Measurements from ENCODE around the gene ATP6V0A1.
A peak's percentile ranks its signal among the peaks of the same experiment; 100 is the strongest.
"Not testable (repeated sequence)": the region's sequence is repeated elsewhere in the genome, so short reads cannot be mapped to it uniquely, and the experiment has no call there.

The ATP6V0A1 gene

DNA sequence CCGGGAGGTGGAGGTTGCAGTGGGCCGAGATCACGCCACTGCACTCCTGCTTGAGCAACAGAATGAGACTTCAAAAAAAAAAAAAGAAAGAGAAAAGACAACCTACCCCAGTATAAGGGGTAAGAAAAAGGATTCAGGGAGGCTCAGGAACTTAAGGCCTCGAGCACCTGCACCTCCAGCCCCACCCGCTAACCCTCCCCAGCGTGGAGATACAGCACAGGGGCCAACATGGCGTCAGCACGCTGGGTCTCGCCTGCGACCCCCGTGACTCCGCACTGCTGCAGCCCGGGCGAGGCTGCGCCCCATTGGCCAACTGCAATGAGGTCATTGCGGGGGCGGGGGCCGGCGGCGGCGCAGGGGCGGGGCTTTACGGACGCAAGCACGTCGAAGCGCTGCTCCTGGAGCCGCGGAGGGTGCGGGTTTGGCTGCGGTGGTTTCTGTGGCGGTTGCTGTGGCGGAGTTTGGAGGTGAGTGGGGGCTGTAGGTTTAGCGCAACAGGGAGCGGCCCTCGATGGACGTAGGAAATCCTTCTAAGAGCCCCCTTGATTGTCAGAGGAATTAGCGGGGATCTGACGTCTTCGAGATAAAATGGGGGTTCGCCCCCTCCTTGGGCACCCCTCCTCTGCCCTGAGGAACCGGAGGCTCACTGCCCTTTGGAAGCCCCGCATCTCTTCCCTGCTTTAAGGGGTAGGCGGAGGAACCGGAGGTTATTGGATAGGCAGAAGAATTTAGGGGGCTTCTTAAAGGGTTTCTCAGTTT lies at the start of gene ATP6V0A1:
Gene ATP6V0A1 (plus strand): TSS at position 382 of the 759 bp plus-strand sequence. CDS start 2,017 bp downstream, outside the sequence.
- peak; percentile 78 for DNase-seq (ENCODE audit: low read depth in 2 of 2, low spot score in 1 of 2)

DNA sequence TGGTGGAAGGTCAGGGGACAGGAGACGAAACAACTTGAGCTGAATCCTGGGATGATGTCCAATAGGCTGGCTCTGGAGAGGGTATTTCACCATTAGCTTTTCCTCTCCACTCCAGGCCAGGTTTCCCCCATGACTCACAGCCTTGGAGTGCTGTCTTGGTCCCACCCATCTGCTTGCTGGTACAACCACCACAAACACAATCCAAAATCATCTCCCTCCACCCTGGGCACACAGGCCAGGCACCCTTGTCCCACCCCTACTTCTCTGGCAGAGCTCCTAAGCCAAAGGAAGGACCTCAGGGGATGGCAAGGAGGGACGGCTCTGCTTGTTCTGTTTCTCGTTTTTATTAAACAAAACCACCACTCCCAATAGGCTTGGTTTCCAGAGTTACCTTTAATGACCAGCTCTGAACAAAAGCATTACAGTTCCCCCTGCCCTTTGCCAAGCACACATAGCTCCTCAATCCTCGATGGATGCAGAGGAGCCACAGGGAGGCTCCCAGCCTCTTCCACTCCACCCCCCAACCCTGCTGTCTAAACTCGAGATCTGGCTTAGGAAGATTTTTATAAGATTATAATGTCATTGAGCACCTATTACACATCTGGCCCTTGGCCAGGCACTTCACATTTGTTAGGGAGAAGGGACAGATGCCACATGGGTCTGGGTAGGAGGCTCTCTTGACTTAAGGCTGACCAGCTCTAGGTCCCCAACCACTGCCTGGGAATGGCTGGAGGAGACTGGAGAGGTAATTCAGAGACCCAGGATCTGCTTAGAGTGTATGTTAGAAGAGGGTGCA lies 49.0 kb upstream of the ATP6V0A1 start:
- DNase-seq (ENCODE audit: low read depth in 2 of 2, low spot score in 1 of 2) = no peak

DNA sequence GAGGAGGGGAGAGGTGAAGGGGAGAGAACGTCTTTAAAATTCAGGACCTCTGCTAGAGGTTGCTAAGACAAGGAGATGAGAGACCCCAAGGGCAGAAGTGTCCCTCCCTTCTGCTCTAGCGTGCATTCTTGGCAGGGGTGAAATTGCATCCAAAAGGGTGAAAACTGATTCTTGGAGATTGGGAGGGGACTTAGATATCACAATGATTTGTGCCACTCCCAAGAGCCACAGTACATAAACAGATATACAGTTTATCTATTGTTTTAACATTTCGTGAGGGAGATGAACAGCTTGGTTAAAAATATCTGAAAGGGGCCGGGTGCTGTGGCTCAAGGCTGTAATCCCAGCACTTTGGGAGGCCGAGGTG lies 48.4 kb upstream of the ATP6V0A1 start:
- no peak for DNase-seq (ENCODE audit: low read depth in 2 of 2, low spot score in 1 of 2)

DNA sequence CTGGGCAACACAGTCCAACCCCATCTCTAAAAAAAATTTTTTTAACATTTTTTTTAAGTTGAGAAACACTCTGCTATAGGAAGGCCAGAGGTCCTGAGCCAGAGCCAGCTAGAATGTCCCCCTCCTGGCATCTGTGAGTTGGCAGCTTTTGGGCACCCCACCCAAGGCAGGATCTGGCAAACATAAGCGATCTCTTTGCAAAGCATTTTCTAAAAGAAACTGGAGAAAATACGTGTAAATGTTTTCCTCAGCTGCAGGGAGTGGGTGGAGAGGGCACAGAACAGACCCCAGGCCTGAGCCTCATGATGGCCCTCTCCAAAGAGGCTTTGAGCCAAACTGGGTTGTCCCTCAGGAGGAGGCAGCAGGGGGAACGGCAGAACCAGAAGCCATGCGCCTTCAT lies 47.3 kb upstream of the ATP6V0A1 start:
- DNase-seq (ENCODE audit: low read depth in 2 of 2, low spot score in 1 of 2) = no peak

DNA sequence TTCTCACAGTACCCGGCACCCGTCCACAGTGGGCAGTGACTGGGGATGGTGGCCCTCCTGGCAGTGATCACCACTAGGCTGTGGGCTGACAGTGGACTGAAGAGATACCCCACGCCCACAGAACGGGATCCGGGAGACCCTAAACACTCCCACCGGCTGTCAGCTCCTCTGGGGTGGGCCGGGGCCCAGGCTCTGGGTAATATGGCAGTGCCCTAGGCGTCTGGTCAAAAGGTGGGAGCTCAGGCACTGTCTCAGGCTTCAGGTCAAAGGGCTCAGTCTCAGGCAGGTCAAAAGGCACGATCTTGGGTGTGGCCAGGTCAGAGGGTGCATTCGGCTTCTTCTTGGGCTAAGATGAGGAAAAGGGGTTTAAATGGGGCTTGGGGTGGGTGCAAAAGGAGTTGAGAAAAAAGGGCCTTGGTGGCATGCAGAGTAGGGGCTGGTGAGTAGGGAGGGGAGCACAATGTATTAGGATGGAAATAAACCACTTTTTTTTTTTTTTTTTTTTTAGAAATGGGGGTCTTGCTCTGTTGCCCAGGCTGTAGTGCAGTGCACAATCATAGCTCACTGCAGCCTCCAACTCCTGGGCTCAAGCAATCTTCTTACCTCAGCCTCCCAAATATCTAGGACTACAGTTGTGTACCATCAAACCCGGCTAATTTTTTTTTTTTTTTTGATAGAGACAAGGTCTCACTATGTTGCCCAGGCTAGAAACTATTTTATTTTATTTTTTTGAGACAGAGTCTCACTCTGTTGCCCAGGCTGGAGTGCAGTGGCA lies 46.6 kb upstream of the ATP6V0A1 start:
- DNase-seq (ENCODE audit: low read depth in 2 of 2, low spot score in 1 of 2) = no peak

DNA sequence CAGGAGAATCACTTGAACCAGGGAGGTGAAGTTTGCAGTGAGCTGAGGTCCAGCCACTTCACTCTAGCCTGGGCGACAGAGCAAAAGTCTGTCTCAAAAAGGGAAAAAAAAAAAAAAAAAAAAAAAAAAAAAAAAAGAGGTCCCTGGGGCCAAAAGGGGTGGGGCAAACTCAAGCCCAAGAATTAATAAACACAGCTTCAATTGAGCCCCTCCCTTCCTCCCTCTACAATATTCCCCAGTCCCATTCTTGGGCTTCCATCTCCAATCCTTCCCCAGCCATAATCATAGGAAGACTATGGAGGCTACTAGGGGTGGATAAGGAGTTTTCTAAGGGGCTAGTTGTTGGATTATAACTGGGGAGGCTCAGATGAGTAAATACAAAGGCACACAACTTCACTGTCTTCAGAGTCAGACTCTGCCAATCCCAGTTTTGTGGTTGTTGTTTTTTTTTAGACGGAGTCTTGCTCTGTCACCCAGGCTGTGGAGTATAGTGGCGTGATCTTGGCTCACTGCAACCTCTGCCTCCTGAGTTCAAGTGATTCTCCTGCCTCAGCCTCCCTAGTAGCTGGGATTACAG lies 45.1 kb upstream of the ATP6V0A1 start:
- DNase-seq (ENCODE audit: low read depth in 2 of 2, low spot score in 1 of 2) = no peak

DNA sequence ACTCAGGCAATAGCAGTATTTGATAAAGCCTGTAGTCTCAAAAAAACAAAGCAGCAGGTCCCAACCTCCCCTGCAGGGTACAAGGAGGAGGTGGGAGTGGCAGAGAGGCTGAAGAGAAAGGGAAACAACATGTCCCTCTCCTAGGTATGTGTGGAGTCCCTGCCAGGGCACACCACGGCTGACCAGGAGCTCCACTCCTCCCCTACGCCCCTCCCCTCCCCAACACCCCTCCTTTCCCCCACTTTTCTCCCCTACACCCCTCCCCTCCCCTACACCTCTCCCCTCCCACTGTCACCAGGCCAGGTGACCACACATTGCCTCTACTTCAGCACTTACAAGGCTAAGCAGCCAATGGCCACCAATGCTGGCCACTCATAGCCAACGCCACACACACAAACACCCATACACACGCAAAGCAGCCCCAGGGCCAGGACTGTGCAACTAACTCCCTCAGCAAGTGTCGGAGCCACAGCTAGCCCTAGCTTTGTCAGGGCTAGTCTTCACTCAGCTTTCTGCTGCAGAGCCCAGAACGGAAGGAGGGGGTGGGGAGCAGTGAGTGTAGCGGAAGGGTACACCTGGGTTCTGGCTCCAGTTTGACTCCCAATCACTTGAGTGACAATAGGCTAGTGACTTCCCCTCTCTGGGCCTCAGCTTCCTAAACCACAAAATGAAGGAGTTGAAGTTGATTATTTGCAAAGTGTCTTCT lies 43.8 kb upstream of the ATP6V0A1 start:
- DNase-seq (ENCODE audit: low read depth in 2 of 2, low spot score in 1 of 2) = peak; percentile 20 to 24

DNA sequence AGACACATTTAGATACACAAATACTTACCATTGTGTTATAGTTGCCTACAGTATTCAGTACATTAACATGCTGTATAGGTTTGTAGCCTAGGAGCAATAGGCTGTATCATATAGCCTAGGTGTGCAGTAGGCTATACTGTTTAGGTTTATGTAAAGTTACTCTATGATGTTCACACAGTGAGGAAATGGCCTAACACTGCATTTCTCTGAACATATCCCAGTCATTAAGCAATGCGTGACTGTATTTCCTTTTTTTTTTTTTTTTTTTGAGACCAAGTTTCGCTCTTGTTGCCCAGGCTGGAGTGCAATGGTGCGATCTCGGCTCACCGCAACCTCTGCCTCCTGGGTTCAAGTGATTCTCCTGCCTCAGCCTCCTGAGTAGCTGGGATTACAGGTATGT lies 40.7 kb upstream of the ATP6V0A1 start:
- not testable (repeated sequence) for DNase-seq (ENCODE audit: low read depth in 2 of 2, low spot score in 1 of 2)

DNA sequence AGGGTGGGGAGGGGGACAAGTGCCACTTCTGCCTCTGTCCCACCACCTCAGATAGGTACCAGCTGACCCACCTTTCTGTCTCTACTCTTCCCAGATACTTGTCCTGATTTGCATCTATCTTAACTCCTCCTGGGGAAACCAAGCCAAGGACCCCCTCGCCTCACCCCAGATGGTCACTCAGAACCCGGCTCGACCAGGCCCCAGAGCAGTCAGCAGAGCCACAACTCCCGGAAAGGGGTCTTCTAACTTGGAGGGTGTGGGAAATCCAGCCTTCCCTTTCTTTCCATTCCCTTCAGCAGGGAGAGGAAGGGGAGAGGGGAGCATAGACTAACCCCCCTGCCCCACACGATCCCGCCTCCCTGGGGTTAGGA lies 37.6 kb upstream of the ATP6V0A1 start:
- no peak for DNase-seq (ENCODE audit: low read depth in 2 of 2, low spot score in 1 of 2)

DNA sequence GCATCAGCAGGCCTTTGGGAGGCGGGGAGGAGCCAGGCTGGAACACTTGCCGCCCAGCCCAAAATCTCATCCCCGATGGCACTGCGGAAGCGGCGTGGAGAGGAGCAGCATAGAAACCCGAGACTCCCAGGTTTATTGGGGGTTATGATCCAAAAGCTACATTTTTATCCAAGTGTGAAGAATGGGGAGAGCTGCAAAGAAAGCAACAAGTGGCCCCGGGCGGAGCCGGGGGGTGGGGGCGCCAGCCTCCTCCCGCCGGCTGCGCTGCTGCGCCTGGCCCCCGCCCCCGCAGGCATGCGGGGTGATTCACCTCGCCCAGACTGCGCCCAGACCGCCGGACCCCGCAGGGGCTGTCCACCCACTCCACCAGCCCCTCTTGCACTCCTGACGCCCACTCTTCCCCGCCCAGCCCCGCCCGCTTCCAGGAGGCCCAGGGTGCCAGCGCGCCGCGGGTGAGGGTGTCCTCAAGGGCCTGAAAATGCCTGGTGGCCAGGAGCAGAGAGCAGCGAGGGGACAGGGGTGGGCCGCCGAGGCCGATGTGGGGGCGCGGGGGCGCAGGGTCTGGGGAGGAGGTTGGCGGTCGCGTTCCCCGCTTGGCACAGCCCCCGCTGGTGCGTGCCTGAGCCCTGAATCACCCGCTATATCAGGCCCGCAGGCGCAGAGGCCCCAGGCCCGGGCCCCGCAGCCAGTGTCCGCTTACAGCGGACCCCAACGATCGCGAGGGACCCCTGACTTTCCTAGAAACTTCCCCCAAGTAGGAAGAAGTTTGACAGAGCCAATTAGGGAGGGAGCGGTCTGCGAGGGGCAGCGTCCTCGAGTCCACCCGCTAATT lies 37.0 kb upstream of the ATP6V0A1 start:
- DNase-seq (ENCODE audit: low read depth in 2 of 2, low spot score in 1 of 2) = peak in 1 of 2 donors; percentile 12

DNA sequence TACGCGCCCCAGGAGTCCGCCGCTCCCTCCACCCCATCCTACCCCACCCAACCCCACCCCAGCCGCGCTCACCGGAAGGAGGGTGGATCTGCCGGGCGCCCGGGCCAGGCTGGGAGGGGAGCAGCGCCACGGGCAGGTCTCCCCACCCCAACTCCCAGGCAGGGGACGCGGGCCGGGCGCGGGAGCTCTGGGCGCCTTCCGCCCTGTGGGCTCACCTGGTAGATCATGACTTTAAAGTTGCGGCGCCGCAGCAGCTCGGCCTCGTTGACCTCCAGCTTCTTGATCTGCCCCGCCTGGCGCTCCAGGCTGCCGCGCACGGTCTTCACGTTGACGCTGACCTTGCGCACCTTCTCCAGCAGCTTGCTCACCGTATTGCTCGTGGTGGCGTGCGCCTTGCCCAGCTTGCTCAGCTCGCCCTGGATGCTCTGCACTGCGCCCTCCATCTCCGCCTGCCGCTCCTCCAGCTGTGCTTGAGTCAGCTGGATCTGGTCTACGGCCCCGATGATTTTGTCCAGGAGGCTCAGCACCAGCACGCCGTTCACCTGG lies 36.2 kb upstream of the ATP6V0A1 start:
- no peak for DNase-seq (ENCODE audit: low read depth in 2 of 2, low spot score in 1 of 2)

DNA sequence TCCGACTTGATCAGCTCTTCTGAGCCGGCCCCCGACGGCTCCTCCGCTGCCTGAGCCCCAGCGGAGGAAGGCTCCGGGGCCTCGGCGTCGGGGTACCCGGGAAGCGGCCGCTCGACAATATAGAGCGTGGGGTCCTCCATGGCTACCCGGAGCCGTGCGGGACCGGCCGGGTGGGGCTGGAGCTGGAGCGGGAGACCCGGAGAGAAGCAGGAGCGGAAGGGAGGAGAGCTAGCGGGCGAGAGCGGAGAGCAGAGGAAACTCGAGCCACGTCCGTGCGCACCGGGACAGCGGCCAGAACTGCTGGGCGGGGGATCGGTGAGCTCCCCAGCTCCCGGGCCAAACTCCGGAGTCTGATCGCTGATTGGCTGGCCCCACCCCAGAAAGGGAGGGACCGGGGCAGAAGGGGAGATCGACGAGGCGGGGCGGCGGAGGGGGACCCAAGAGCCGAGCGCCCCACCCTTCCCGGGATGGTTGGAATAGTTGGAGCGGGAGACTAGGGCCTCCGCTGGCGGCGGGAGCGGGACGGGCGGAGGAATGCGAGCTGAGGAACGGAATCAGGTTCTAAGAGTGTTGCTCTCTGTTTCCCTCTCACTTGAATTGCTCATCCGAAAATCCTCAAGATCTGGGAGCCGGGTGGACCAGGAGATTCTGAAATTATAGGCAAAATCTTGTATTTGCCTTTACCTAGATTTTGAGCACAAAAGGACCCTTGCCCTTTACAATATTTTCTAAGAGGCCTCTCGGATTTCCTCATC lies 35.5 kb upstream of the ATP6V0A1 start, which contains the start of gene CAVIN1:
Gene CAVIN1 (minus strand): TSS at position 299 of the 755 bp plus-strand sequence. CDS start 159 bp downstream, at position 140.
- no peak for DNase-seq (ENCODE audit: low read depth in 2 of 2, low spot score in 1 of 2)

DNA sequence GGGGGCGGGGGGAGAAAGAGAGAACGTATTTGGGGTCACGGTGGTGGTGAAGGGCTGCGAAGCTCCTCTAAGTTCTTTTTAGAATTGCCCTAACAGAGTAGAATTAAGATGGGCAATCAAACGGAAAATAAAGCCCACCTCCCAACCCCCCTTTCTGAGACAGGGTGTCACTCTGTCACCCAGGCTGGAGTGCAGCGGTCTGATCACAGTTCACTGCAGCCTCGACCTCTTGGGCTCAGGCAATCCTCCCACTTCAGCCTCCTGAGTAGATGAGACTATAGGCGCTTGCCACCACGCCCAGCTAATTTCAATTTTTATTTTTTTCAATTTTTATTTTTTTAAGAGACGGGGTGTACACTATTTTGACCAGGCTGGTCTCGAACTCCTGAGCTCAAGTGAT lies 34.9 kb upstream of the ATP6V0A1 start:
- DNase-seq (ENCODE audit: low read depth in 2 of 2, low spot score in 1 of 2) = no peak

DNA sequence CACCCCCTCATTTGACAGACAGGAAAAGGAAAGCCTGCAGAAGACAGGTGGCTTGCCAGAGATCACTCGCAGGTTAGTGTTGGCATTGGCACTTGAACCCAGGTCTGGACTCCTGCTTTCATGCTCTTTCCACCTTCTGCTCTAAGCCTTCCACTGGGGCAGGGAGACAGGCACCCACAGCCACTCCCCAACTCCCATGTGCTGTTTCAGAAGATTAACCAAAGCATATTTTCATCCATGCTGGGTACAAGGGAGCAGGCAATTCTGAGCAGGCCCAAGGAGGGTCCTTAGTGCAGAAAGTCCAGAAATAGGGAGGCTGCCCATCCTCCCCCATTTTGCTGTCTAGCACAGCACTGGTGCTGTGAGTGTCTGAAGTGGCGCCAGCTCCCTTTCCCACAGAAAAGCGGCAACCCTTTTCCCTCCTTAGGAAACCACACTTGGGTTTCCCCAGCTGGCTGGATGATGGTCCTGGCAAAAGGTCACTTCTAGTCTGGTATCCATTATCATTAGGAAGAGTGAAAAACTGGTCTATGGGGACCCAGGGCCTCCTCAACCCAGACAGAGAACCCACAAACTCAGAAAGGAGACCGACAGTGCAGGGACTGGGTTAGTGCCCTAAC lies 33.6 kb upstream of the ATP6V0A1 start:
- DNase-seq (ENCODE audit: low read depth in 2 of 2, low spot score in 1 of 2) = no peak

DNA sequence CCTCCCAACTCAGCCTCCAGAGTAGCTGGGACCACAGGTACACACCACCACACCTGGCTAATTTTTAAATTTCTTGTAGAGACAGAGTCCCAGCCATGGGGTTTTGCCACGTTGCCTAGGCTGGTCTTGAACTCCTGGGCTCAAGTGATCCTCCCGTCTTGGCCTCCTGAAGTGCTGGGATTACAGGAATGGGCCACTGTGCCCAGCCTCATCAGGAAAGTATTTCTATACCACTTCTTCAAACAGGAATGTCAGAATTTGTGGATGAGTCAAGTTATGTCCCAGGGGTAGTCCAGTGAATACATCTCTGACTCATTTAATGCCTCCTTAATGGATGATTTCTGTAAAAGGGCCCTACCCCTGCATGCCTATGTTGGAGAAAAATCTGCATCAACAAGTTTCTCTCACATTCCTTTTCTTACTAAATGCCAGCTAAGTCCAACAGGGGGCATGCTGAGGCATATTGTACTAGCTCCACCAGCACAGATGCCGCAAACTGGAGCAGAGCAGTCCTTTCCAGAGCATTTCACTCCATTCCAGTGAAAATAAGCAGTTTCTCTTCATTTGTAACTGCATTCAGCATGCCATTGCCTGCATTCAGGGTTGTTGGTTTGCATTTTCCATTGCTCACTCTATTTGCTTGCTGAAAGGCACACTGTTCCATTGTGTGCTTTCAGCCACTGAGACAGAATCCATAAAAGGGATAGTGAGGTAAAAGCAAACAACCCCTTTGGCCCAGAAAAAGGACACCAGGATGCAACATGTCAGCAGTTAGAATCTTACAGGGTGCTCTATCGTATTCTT lies 30.3 kb upstream of the ATP6V0A1 start:
- no peak for DNase-seq (ENCODE audit: low read depth in 2 of 2, low spot score in 1 of 2)

DNA sequence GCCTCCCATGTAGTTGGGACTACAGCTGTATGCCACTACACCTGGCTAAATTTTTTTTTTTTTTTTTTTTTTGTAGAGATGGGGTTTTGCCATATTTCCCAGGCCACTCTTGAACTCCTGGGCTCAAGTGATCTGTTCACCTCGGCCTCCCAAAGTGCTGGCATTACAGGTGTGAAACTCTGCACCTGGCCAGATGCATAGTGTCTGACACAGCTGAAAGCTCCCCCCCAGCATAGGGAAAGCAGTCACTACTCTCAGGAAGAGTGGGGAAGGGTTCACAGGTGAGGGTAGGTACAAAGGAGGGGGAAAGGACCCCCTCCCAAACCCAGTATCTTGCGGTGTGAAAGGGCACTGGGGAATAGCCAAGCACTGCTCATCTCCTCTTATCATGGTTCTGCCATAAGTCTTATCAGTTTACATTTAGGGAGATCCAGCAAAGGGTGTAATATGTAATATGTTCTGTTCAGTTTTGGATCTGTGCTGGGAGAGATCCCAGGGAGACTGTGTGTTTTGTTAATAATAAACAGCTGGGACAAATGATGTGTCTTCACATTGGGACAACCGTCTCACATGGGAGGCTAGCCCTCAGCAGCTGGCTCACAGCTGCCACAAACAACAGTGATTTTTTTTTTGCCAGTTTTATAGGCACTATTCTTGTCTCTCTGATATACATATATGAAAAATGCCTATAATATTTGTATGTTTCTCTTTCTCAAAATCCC lies 28.8 kb upstream of the ATP6V0A1 start:
- DNase-seq (ENCODE audit: low read depth in 2 of 2, low spot score in 1 of 2) = no peak

DNA sequence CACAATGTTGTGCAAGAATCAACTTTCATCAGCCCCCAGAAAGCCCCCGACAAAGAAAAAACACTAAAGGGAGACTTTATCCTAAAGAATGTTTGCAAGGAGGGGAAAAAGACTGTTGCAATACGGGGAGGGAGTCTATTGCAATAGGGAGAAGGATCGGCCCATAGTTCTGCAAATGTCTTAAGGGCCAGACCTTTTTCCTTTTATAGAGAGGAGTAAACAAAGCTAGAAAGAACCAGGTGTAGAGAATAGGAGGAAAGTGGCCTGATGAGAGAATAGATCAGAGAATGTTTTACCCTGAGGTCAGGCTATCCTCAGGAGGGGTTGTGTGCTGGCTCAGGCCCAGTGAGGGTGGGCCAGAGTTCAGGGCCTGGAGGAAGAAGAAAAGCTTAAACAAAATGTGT lies 26.9 kb upstream of the ATP6V0A1 start:
- no peak for DNase-seq (ENCODE audit: low read depth in 2 of 2, low spot score in 1 of 2)
